ENCODE measurements around the gene ACTR2.

- TF ChIP-seq, protein P1, sequence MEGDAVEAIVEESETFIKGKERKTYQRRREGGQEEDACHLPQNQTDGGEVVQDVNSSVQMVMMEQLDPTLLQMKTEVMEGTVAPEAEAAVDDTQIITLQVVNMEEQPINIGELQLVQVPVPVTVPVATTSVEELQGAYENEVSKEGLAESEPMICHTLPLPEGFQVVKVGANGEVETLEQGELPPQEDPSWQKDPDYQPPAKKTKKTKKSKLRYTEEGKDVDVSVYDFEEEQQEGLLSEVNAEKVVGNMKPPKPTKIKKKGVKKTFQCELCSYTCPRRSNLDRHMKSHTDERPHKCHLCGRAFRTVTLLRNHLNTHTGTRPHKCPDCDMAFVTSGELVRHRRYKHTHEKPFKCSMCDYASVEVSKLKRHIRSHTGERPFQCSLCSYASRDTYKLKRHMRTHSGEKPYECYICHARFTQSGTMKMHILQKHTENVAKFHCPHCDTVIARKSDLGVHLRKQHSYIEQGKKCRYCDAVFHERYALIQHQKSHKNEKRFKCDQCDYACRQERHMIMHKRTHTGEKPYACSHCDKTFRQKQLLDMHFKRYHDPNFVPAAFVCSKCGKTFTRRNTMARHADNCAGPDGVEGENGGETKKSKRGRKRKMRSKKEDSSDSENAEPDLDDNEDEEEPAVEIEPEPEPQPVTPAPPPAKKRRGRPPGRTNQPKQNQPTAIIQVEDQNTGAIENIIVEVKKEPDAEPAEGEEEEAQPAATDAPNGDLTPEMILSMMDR (IDR thresholded peaks at IDR 0.05), result no peak
- no peak for TF ChIP-seq EZH2 (IDR thresholded peaks at IDR 0.05)
These were observed 11.7 kb upstream of the ACTR2 start for GRCh38 chr2:65215946-65216345.

Data from neural progenitor cell (in vitro differentiated cells).